ENCODE data around the gene HIVEP3. TPM values are rescaled to one million over a fixed set of nuclear protein-coding genes. Genes with fewer than 3 reads are reported as not detected.

The HIVEP3 gene
- total and polyA plus RNA-seq, 2 experiments from 2014 or later: 0.57 to 5.9 TPM

GRCh38 chr1:41497056-41497440 lies 421.7 kb downstream of the HIVEP3 start:
- Histone ChIP-seq H3K4me1 (ENCODE audit: insufficient read depth) (peaks cover 33% of the 10 kb centered on the region), H3K9me2 (replicated peaks; ENCODE audit: insufficient read depth) (no peaks in the 10 kb centered on the region), H4K20me1 (ENCODE audit: insufficient read depth, poor library complexity, severe bottlenecking) (no peaks in the 10 kb centered on the region), H3K27ac (peak overlapping the region; percentile 91), H3K9me3 (ENCODE audit: low read depth) (no peaks in the 10 kb centered on the region), H3K4me2 (peak overlapping the region; percentile 78), H3K36me3 (replicated peaks; ENCODE audit: insufficient read depth, low read depth) (no peaks in the 10 kb centered on the region), H3K27me3 (no peaks in the 10 kb centered on the region), H2AFZ (peak overlapping the region; percentile 37), H3K79me2 (no peaks in the 10 kb centered on the region), H3K4me3 (no peak overlapping the region)
- no peak for TF ChIP-seq EZH2 (IDR thresholded peaks at IDR 0.05; ENCODE audit: borderline replicate concordance)
- no peak for TF ChIP-seq EZH2phosphoT487 (IDR thresholded peaks at IDR 0.05; ENCODE audit: low read depth, severe bottlenecking, unreplicated experiment)
- no peak for TF ChIP-seq CTCF (IDR thresholded peaks at IDR 0.05; ENCODE audit: poor library complexity)
- DNase-seq (ENCODE audit: low spot score): no peak
- WGBS (ENCODE audit: low lambda C conversion rate, missing lambda C conversion rate): 91% methylated on average over 13 of the region's 13 CpGs

DNA sequence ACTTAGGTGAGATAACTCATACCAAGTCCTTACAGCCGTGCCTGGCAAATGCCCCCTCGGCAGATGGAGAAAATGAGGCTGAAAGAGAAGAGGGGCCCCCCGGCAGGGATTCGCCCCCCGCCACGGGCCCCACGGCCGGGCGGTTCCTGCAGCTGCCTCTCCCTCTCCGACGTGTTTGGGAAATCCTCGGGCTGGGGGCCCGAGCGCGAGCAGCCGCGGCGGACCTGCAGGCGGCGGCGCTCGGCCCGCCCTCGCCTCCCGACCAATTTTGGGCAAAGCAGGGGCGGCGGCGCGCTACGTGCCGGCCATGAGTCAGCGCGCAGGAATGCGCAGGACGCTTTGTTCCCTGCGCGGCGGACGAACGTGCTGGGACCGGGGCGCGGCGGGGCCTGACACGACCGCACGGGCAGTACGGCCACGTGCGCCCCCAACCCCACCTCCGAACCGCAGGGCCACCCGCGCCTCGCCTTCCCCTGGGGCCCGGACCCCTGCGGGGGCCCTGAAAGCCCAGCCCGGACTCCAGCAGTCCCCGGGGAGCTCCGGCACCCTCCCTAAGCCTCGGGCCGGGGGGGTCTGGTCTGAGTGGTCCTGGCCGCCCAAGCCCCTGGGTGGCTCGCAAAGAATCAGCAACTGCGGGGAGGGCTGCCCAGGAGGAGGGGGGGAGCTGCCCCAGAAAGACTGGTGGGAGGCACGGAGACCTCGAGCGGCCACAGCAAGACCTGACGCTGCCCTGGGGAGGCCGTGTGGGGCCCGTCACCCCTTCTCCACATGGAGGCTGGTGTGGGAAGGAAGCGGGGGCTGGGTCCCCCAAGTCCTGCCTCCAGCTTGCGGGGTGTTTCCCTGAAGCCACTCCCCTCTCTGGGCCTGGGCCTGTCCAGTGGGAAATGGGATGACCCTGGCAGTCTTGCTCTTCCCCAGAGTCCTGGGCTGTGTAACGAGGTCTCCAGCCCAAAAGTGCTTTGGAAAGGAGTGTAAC lies 422.4 kb downstream of the HIVEP3 start:
- Histone ChIP-seq H4K20me1 (ENCODE audit: insufficient read depth, poor library complexity, severe bottlenecking) (no peaks in the 10 kb centered on the region), H3K4me2 (peak overlapping the region; percentile 78), H3K79me2 (no peaks in the 10 kb centered on the region), H3K4me1 (ENCODE audit: insufficient read depth) (peaks cover 33% of the 10 kb centered on the region), H3K9me3 (ENCODE audit: low read depth) (no peaks in the 10 kb centered on the region), H3K9me2 (replicated peaks; ENCODE audit: insufficient read depth) (no peaks in the 10 kb centered on the region), H3K36me3 (replicated peaks; ENCODE audit: insufficient read depth, low read depth) (no peaks in the 10 kb centered on the region), H3K27ac (peak overlapping the region; percentile 91), H3K4me3 (no peak overlapping the region), H3K27me3 (no peaks in the 10 kb centered on the region), H2AFZ (peak overlapping the region; percentile 37)
- peak; percentile 93 for DNase-seq (ENCODE audit: low spot score)
- WGBS (ENCODE audit: low lambda C conversion rate, missing lambda C conversion rate): 11% methylated on average over 65 of the region's 74 CpGs
- TF ChIP-seq EZH2 (IDR thresholded peaks at IDR 0.05; ENCODE audit: borderline replicate concordance) (no peak), CTCF (IDR thresholded peaks at IDR 0.05; ENCODE audit: poor library complexity) (no peak), EZH2phosphoT487 (IDR thresholded peaks at IDR 0.05; ENCODE audit: low read depth, severe bottlenecking, unreplicated experiment) (no peak)

GRCh38 chr1:41495210-41495948 lies 423.3 kb downstream of the HIVEP3 start:
- Histone ChIP-seq H4K20me1 (ENCODE audit: insufficient read depth, poor library complexity, severe bottlenecking) (no peaks in the 10 kb centered on the region), H3K27ac (peak overlapping the region; percentile 91), H3K4me3 (no peak overlapping the region), H3K27me3 (no peaks in the 10 kb centered on the region), H3K9me2 (replicated peaks; ENCODE audit: insufficient read depth) (no peaks in the 10 kb centered on the region), H2AFZ (no peak overlapping the region), H3K36me3 (replicated peaks; ENCODE audit: insufficient read depth, low read depth) (no peaks in the 10 kb centered on the region), H3K9me3 (ENCODE audit: low read depth) (no peaks in the 10 kb centered on the region), H3K4me1 (ENCODE audit: insufficient read depth) (peaks cover 33% of the 10 kb centered on the region), H3K4me2 (peak overlapping the region; percentile 78), H3K79me2 (no peaks in the 10 kb centered on the region)
- TF ChIP-seq EZH2 (IDR thresholded peaks at IDR 0.05; ENCODE audit: borderline replicate concordance): no peak
- peak; percentile 27 for TF ChIP-seq CTCF (IDR thresholded peaks at IDR 0.05; ENCODE audit: poor library complexity)
- WGBS (ENCODE audit: low lambda C conversion rate, missing lambda C conversion rate): 76% methylated on average over 19 of the region's 19 CpGs
- DNase-seq (ENCODE audit: low spot score): peak; percentile 51
